Esophagus muscularis mucosa (tissue), 3 donors: ENCODE data around the gene ASB4.

ENCODE experiments used
- CTCF ChIP-seq, 3 experiments: fragments of 200-600 bp in 2 of 3; fragments of 450-650 bp in 1 of 3; sonication (generic) in 2 of 3; IDR thresholded peaks; one replicate each; pipeline ENCODE4 v1.5.1; 2017 to 2019; ENCODE audit warnings: antibody characterized with exemption in 3 of 3, mild to moderate bottlenecking in 2 of 3, moderate library complexity in 1 of 3
- POLR2A ChIP-seq: fragments of 450-650 bp; IDR thresholded peaks from one replicate; pipeline ENCODE4 v1.6.1; 2017; ENCODE audit warnings: antibody characterized with exemption, moderate library complexity, mild to moderate bottlenecking, low read depth
- POLR2AphosphoS5 ChIP-seq, 2 donors: sonication (generic); formaldehyde crosslinking; IDR thresholded peaks; one replicate each; pipeline ENCODE4 v1.6.1; 2017; ENCODE audit warnings: antibody characterized with exemption in 2 of 2

GRCh38 chr7:95472581-95473161, 13.1 kb upstream of the ASB4 start:
- TF ChIP-seq POLR2A: no peak
- TF ChIP-seq POLR2AphosphoS5 (IDR thresholded peaks at IDR 0.05): no peak
- no peak for TF ChIP-seq CTCF (IDR thresholded peaks at IDR 0.05)
